Measurements from ENCODE around the gene FYN.

Gene FYN

DNA sequence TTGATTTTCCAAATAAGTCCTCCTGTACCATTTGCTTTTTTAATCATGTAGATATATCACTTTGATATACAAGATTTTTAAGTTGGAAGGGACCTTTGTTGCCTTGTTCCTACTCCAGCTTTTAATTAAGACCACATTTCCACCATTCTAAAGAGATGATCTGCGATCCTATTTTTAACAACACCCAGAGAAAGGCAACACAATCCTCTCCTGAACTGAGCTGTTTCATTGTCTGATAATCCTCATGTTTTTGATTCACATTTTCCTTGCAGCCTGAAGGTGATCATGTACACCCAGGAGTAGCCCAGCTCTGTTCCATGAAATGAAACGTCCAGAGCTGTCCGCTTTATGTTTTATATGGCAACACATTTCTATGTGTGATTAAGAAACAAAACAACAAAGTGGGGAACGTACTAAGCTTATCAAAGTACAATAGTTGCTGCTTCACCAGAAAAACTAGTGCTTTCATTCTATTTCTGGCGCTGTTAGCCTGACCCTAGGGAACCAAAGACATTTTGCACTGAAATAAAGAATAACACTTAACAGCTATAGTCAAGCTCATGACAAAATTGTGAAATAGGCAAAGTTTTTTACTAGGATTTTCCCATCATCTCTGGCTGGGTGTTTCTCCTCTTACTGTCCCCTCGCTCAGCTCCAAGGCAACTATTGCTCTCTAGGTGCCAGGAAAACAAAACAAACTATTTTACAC lies 245.0 kb downstream of the FYN start:
- DNase-seq (no peak), ATAC-seq (ENCODE audit: insufficient read depth, low read depth) (no peak)
- Histone ChIP-seq H3K4me2 (ENCODE audit: insufficient read depth, low read length) (no peak overlapping the region), H3K9ac (ENCODE audit: low read depth, low read length) (no peak overlapping the region), H3K79me2 (ENCODE audit: insufficient read depth, low read length) (no peaks in the 10 kb centered on the region), H3K4me3 (ENCODE audit: low read depth in 1 of 2, low read length in 2 of 2) (no peak overlapping the region), H3K27ac (ENCODE audit: low read length) (no peak overlapping the region), H3K9me3 (ENCODE audit: insufficient read depth, low read length, severe bottlenecking) (peaks cover 2% of the 10 kb centered on the region), H3K4me1 (ENCODE audit: insufficient read depth, low read length) (no peaks in the 10 kb centered on the region), H4K20me1 (ENCODE audit: insufficient read depth, low read length) (no peaks in the 10 kb centered on the region), H3K27me3 (ENCODE audit: insufficient read depth, low read length, poor library complexity) (no peaks in the 10 kb centered on the region), H3K36me3 (ENCODE audit: insufficient read depth, low read length) (no peaks in the 10 kb centered on the region), H2AFZ (ENCODE audit: low read depth, low read length) (no peak overlapping the region)
- TF ChIP-seq, protein P1, sequence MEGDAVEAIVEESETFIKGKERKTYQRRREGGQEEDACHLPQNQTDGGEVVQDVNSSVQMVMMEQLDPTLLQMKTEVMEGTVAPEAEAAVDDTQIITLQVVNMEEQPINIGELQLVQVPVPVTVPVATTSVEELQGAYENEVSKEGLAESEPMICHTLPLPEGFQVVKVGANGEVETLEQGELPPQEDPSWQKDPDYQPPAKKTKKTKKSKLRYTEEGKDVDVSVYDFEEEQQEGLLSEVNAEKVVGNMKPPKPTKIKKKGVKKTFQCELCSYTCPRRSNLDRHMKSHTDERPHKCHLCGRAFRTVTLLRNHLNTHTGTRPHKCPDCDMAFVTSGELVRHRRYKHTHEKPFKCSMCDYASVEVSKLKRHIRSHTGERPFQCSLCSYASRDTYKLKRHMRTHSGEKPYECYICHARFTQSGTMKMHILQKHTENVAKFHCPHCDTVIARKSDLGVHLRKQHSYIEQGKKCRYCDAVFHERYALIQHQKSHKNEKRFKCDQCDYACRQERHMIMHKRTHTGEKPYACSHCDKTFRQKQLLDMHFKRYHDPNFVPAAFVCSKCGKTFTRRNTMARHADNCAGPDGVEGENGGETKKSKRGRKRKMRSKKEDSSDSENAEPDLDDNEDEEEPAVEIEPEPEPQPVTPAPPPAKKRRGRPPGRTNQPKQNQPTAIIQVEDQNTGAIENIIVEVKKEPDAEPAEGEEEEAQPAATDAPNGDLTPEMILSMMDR (IDR thresholded peaks at IDR 0.05; ENCODE audit: borderline replicate concordance, extremely low read depth, low read length, poor library complexity, severe bottlenecking), result no peak
- no peak for TF ChIP-seq EZH2 (IDR thresholded peaks at IDR 0.05; ENCODE audit: borderline replicate concordance, low read depth, low read length, severe bottlenecking)

DNA sequence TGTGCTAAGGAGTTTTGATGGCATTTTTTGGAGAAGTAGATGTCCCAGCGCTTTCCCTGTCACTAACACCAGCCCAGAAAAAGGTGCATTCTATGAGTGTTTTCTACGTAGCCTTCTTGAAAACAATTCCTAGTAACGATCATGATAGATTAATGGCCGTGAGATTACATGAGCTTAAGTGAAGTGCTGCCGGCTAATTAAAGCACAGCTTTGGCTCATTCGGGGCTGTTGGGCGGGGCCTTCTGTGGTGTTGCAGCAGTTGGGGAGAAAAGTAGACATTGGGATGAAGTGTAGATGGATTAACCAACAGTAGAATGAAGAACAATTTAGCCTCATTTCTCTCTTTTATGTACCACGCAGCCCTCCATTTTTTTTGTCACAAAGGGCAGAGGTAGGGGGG lies 246.8 kb downstream of the FYN start:
- no peak overlapping the region for H3K4me2 ChIP-seq (ENCODE audit: insufficient read depth, low read length)
- H3K9ac ChIP-seq (ENCODE audit: low read depth, low read length), result no peak overlapping the region
- peaks cover 2% of the 10 kb centered on the region for H3K9me3 ChIP-seq (ENCODE audit: insufficient read depth, low read length, severe bottlenecking)
- H3K4me3 ChIP-seq (ENCODE audit: low read depth in 1 of 2, low read length in 2 of 2), result no peak overlapping the region
- H4K20me1 ChIP-seq (ENCODE audit: insufficient read depth, low read length), result no peaks in the 10 kb centered on the region
- no peak overlapping the region for H2AFZ ChIP-seq (ENCODE audit: low read depth, low read length)
- no peak for DNase-seq
- no peak for TF ChIP-seq EZH2 (IDR thresholded peaks at IDR 0.05; ENCODE audit: borderline replicate concordance, low read depth, low read length, severe bottlenecking)
- TF ChIP-seq, protein P1 (IDR thresholded peaks at IDR 0.05; ENCODE audit: borderline replicate concordance, extremely low read depth, low read length, poor library complexity, severe bottlenecking), result no peak
- ATAC-seq (ENCODE audit: insufficient read depth, low read depth), result no peak
- no peaks in the 10 kb centered on the region for H3K27me3 ChIP-seq (ENCODE audit: insufficient read depth, low read length, poor library complexity)
- H3K27ac ChIP-seq (ENCODE audit: low read length), result no peak overlapping the region
- H3K36me3 ChIP-seq (ENCODE audit: insufficient read depth, low read length), result no peaks in the 10 kb centered on the region
- no peaks in the 10 kb centered on the region for H3K4me1 ChIP-seq (ENCODE audit: insufficient read depth, low read length)
- H3K79me2 ChIP-seq (ENCODE audit: insufficient read depth, low read length), result no peaks in the 10 kb centered on the region

DNA sequence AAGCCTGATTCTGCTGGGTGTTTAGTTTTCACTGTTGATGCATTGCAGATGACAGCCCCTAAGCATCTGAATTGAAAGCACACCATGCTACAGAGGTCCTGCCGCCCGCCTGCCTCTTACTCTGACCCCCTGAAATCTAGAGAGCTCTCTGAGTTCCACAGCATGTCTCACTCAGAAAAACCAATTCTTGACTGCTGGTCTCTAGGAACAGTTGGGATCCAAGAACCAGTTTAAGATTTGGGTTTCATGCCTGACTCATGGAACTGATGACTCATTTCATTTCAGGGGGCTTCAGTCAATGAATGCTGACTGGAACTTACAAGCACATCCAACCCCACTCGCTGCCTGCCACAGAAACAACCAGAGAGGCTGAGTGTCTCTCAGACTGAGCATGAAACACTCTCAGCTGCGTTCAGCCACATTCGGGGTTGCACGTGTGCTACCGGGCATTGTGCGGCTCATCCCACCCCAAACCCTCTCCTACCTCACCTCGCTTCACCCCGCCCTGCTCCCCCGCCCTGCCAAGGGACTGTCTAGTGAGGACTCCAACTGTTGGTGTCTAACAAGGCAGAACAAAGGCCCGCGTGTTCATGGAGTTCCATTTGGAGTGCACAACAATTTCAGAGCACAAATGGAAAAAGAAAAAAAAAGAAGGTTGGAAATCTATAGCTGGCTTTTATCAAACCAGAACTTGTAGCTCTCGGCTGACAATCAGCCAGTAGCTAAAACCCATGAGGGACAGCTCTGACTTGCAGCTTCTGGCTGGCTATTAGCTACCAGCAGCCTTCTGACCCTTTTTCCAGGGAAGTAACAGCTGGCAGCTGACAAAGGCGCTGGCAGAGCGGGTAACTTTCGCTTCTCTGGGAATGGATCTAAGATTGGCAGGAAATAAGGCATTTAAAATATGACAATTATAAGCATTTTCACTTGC lies 247.5 kb downstream of the FYN start:
- no peak overlapping the region for H3K4me2 ChIP-seq (ENCODE audit: insufficient read depth, low read length)

More for the DNA sequence above, 247.5 kb downstream of the FYN start:
- peaks cover 2% of the 10 kb centered on the region for H3K9me3 ChIP-seq (ENCODE audit: insufficient read depth, low read length, severe bottlenecking)
- TF ChIP-seq EZH2 (IDR thresholded peaks at IDR 0.05; ENCODE audit: borderline replicate concordance, low read depth, low read length, severe bottlenecking), result no peak
- TF ChIP-seq, protein P1 (IDR thresholded peaks at IDR 0.05; ENCODE audit: borderline replicate concordance, extremely low read depth, low read length, poor library complexity, severe bottlenecking), result no peak
- no peaks in the 10 kb centered on the region for H3K27me3 ChIP-seq (ENCODE audit: insufficient read depth, low read length, poor library complexity)
- ATAC-seq (ENCODE audit: insufficient read depth, low read depth) (no peak), DNase-seq (no peak)
- no peak overlapping the region for H3K27ac ChIP-seq (ENCODE audit: low read length)
- no peaks in the 10 kb centered on the region for H3K36me3 ChIP-seq (ENCODE audit: insufficient read depth, low read length)
- no peaks in the 10 kb centered on the region for H3K4me1 ChIP-seq (ENCODE audit: insufficient read depth, low read length)
- H3K9ac ChIP-seq (ENCODE audit: low read depth, low read length), result no peak overlapping the region
- no peak overlapping the region for H2AFZ ChIP-seq (ENCODE audit: low read depth, low read length)
- no peaks in the 10 kb centered on the region for H4K20me1 ChIP-seq (ENCODE audit: insufficient read depth, low read length)
- H3K4me3 ChIP-seq (ENCODE audit: low read depth in 1 of 2, low read length in 2 of 2), result no peak overlapping the region
- no peaks in the 10 kb centered on the region for H3K79me2 ChIP-seq (ENCODE audit: insufficient read depth, low read length)
